Natural killer cell (primary cell): ENCODE data around the gene LACC1. TPM values are rescaled to one million over a fixed set of nuclear protein-coding genes. Genes with fewer than 3 reads are reported as not detected.

ENCODE experiments used
- ATAC-seq, 3 donors: fragments of 150-1000 bp in 2 of 3; fragments of 200-7000 bp in 1 of 3; cut with Tn5 transposase; 1 replicate in 1 of 3; 2 replicates in 2 of 3; pipeline ENCODE4 v1.10.0; 2021; ENCODE audit warnings: mild to moderate bottlenecking in 2 of 3, moderate library complexity in 2 of 3
- DNase-seq, 2 donors: peaks; one replicate each; pipeline versions ENCODE4 v3.0.0 to v3.0.0-alpha.2; 2013 to 2021; ENCODE audit warnings: mixed read lengths in 1 of 2
- H3K27ac ChIP-seq: one replicate; pipeline ENCODE4 v1.5.1; 2013; ENCODE audit warnings: mild to moderate bottlenecking, low read length
- H3K27me3 ChIP-seq: one replicate; pipeline ENCODE4 v1.6.1; 2013; ENCODE audit warnings: low read length; ENCODE audit not compliant: control insufficient read depth, insufficient read depth
- H3K36me3 ChIP-seq: one replicate; pipeline ENCODE4 v1.6.1; 2013; ENCODE audit warnings: low read length; ENCODE audit not compliant: control insufficient read depth, insufficient read depth
- H3K4me1 ChIP-seq: one replicate; pipeline ENCODE4 v1.6.1; 2013; ENCODE audit warnings: low read length; ENCODE audit not compliant: control insufficient read depth, insufficient read depth
- H3K4me3 ChIP-seq: one replicate; pipeline ENCODE4 v1.5.1; 2013; ENCODE audit warnings: low read length
- H3K9me3 ChIP-seq: one replicate; pipeline ENCODE4 v1.6.1; 2013; ENCODE audit warnings: low read length; ENCODE audit not compliant: control insufficient read depth, insufficient read depth
- H3K27ac Mint-ChIP-seq, 2 donors: one replicate each; pipeline ENCODE4 v1.8.0; 2022; ENCODE audit warnings: mild to moderate bottlenecking in 2 of 2, mixed read lengths in 2 of 2, moderate library complexity in 1 of 2
- H3K27me3 Mint-ChIP-seq, 2 donors: one replicate each; pipeline ENCODE4 v1.8.0; 2022; ENCODE audit warnings: low read depth in 2 of 2, mixed read lengths in 2 of 2
- H3K36me3 Mint-ChIP-seq: one replicate; pipeline ENCODE4 v1.8.0; 2022; ENCODE audit warnings: mixed read lengths
- H3K4me1 Mint-ChIP-seq, 2 donors: one replicate each; pipeline ENCODE4 v1.8.0; 2022; ENCODE audit warnings: mixed read lengths in 2 of 2
- H3K4me3 Mint-ChIP-seq: one replicate; pipeline ENCODE4 v1.8.0; 2022; ENCODE audit warnings: mild to moderate bottlenecking, moderate library complexity, mixed read lengths
- H3K9me3 Mint-ChIP-seq, 2 donors: one replicate each; pipeline ENCODE4 v1.8.0; 2022; ENCODE audit warnings: mixed read lengths in 2 of 2
- CTCF ChIP-seq: fragments of 200-600 bp; IDR thresholded peaks from one replicate; pipeline ENCODE4 v1.8.0; 2022; ENCODE audit warnings: antibody characterized with exemption
- WGBS: methylation state at CpG from one replicate; pipeline ENCODE4 v1.1.7; 2013; ENCODE audit warnings: missing lambda C conversion rate; ENCODE audit not compliant: insufficient coverage; 5-methylcytosine and 5-hydroxymethylcytosine counted together
- intact Hi-C: fragments of 100-400 bp; cut with micrococcal nuclease; formaldehyde crosslinking; loops from one replicate; pipeline ENCODE4 v1.14.2; 2022
- total RNA-seq, 4 donors: library from RNA; stranded (reverse); fragments of 120-200 nt in 1 of 4; gene quantifications; one replicate each; pipeline versions ENCODE4 v1.2.3 to v1.2.4, GENCODE V29; 2013 to 2022

Gene LACC1
- total RNA-seq, 3 donors from 2014 or later (not counting 1 experiment from before 2014, with no cell fraction given): 1.1 to 4.3 (median 2.8) TPM

- TF ChIP-seq CTCF: no peak
- DNase-seq (no peak), ATAC-seq (no peak)
- Mint-ChIP-seq H3K4me1 (peaks cover 0 to 12% of the 10 kb centered on the region in 2 donors), H3K9me3 (no peaks in the 10 kb centered on the region), H3K27ac (no peak overlapping the region), H3K4me3 (no peak overlapping the region), H3K27me3 (peaks cover 2 to 3% of the 10 kb centered on the region in 2 donors), H3K36me3 (no peaks in the 10 kb centered on the region)
- Histone ChIP-seq H3K36me3 (no peaks in the 10 kb centered on the region), H3K4me1 (no peaks in the 10 kb centered on the region), H3K27me3 (no peaks in the 10 kb centered on the region), H3K27ac (no peak overlapping the region), H3K9me3 (no peaks in the 10 kb centered on the region), H3K4me3 (no peak overlapping the region)
- intact Hi-C loops: no loop called here
- WGBS: 84% methylated on average over 3 of the region's 4 CpGs
Measured at GRCh38 chr13:43838909-43839308, 40.8 kb upstream of the LACC1 start.

- WGBS: 100% methylated on average over 1 of the region's 3 CpGs
- no peak for DNase-seq
Measured at GRCh38 chr13:43846496-43847158, 33.1 kb upstream of the LACC1 start.

GRCh38 chr13:43848001-43848649 lies 31.6 kb upstream of the LACC1 start:
- H3K9me3 Mint-ChIP-seq: peaks cover 8 to 20% of the 10 kb centered on the region in 2 donors
- WGBS: 86% methylated on average over 1 of the region's 1 CpG
- TF ChIP-seq CTCF: no peak
- no peaks in the 10 kb centered on the region for H3K4me1 ChIP-seq
- H3K36me3 ChIP-seq: no peaks in the 10 kb centered on the region
- no peak for DNase-seq
- no peaks in the 10 kb centered on the region for H3K4me1 Mint-ChIP-seq
- intact Hi-C loops: no loop called here
- H3K27ac Mint-ChIP-seq: no peak overlapping the region
- no peak for ATAC-seq
- no peak overlapping the region for H3K4me3 ChIP-seq
- no peak overlapping the region for H3K27ac ChIP-seq
- no peak overlapping the region for H3K4me3 Mint-ChIP-seq
- H3K27me3 Mint-ChIP-seq: peaks cover 6 to 16% of the 10 kb centered on the region in 2 donors
- H3K9me3 ChIP-seq: peaks cover 8% of the 10 kb centered on the region
- no peaks in the 10 kb centered on the region for H3K27me3 ChIP-seq
- H3K36me3 Mint-ChIP-seq: peaks cover 34% of the 10 kb centered on the region

More at GRCh38 chr13:43846496-43847158, 33.1 kb upstream of the LACC1 start:
- Histone ChIP-seq H3K4me3 (no peak overlapping the region), H3K36me3 (no peaks in the 10 kb centered on the region), H3K4me1 (no peaks in the 10 kb centered on the region), H3K27ac (no peak overlapping the region), H3K9me3 (peaks cover 5% of the 10 kb centered on the region), H3K27me3 (no peaks in the 10 kb centered on the region)
- intact Hi-C loops: no loop called here
- ATAC-seq: no peak
- Mint-ChIP-seq H3K9me3 (peaks cover 2 to 11% of the 10 kb centered on the region in 2 donors), H3K4me3 (no peak overlapping the region), H3K27ac (no peak overlapping the region), H3K4me1 (peaks cover 0 to 2% of the 10 kb centered on the region in 2 donors), H3K27me3 (peaks cover 6 to 16% of the 10 kb centered on the region in 2 donors), H3K36me3 (peaks cover 19% of the 10 kb centered on the region)
- no peak for TF ChIP-seq CTCF
